ENCODE data around the gene NR1D2. TPM values are rescaled to one million over a fixed set of nuclear protein-coding genes. Genes with fewer than 3 reads are reported as not detected.
"Not testable (repeated sequence)": the region's sequence is repeated elsewhere in the genome, so short reads cannot be mapped to it uniquely, and the experiment has no call there.

The NR1D2 gene
- total RNA-seq, 2 experiments from 2014 or later = 5.0 to 5.7 TPM

DNA sequence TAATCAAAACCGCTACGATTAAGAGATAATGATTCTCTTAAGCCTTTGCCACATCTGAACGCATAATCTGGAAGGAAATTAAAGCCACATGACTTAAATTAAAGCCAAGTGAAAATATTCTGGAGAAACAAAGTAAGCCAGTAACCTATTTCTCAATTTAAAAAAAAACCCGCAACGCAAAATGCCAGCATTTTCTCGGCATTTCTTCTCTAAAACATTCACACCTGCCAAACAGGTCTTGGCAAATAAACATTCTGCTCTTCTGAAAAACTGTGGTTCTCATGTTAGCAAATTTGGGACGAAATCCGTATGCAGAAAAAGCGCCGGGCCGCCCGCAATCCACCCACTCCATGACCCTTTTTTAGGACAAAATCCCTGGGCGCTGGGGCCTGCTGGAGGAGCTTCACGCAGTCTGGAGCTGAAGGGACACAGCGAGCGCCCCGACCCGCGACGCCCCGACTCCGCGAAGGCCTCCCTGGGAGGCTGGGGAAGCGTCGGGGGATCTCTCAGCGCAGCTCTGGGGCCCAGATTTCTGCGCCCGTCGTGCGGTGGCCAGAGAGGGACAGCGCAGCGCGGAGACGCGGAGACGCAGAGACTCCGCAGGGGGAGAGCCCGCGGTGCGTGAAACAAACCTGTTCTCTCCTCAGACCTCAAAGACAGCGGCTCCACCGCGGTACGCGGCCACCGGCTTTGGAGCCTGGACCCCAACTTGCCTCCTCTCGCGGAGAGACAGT lies 28.8 kb upstream of the NR1D2 start:
- no peak overlapping the region for H3K27ac ChIP-seq (ENCODE audit: low read depth, low read length, poor library complexity, severe bottlenecking)
- BruUV-seq (replicated peaks) = TSS peak; percentile 50
- peak overlapping the region; percentile 97 for H3K4me3 ChIP-seq (ENCODE audit: low read depth, low read length, poor library complexity, severe bottlenecking)
- H3K36me3 ChIP-seq (ENCODE audit: insufficient read depth, low read length) = peaks cover 41% of the 10 kb centered on the region
- peak overlapping the region; percentile 78 for H2AFZ ChIP-seq (ENCODE audit: low read length)
- H4K20me1 ChIP-seq (ENCODE audit: insufficient read depth, low read length) = peaks cover 27% of the 10 kb centered on the region
- H3K9me3 ChIP-seq (ENCODE audit: low read length) = no peaks in the 10 kb centered on the region
- no peaks in the 10 kb centered on the region for H3K9me2 ChIP-seq (ENCODE audit: insufficient read depth, low read length)
- ChIA-PET CTCF (ENCODE audit: unreplicated experiment) (no interaction called here), POLR2A (interaction anchor here (0.6 to 3.6 kb wide), 22 partner anchors 8 to 612 kb away, joined by 3 to 12 read pairs (median 4); no protein-coding TSS in a partner anchor)
- DNase-seq (ENCODE audit: low spot score) = no peak
- H3K4me1 ChIP-seq (ENCODE audit: insufficient read depth, low read length, poor library complexity, severe bottlenecking) = peaks cover 45% of the 10 kb centered on the region
- H3K79me2 ChIP-seq (ENCODE audit: insufficient read depth, low read depth, low read length) = peaks cover 39% of the 10 kb centered on the region
- intact Hi-C loops (cut with micrococcal nuclease; ENCODE audit: unreplicated experiment) = loop anchor here (2.0 kb wide), 1 partner anchor 108 kb away; no protein-coding TSS in a partner anchor
- H3K4me2 ChIP-seq (ENCODE audit: low read length) = peak overlapping the region; percentile 86
- no peak for TF ChIP-seq EZH2phosphoT487 (IDR thresholded peaks at IDR 0.05; ENCODE audit: borderline replicate concordance, low read depth, low read length)
- TF ChIP-seq, protein P1, sequence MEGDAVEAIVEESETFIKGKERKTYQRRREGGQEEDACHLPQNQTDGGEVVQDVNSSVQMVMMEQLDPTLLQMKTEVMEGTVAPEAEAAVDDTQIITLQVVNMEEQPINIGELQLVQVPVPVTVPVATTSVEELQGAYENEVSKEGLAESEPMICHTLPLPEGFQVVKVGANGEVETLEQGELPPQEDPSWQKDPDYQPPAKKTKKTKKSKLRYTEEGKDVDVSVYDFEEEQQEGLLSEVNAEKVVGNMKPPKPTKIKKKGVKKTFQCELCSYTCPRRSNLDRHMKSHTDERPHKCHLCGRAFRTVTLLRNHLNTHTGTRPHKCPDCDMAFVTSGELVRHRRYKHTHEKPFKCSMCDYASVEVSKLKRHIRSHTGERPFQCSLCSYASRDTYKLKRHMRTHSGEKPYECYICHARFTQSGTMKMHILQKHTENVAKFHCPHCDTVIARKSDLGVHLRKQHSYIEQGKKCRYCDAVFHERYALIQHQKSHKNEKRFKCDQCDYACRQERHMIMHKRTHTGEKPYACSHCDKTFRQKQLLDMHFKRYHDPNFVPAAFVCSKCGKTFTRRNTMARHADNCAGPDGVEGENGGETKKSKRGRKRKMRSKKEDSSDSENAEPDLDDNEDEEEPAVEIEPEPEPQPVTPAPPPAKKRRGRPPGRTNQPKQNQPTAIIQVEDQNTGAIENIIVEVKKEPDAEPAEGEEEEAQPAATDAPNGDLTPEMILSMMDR (conservative IDR thresholded peaks at IDR 0.05; ENCODE audit: low read length) = no peak

DNA sequence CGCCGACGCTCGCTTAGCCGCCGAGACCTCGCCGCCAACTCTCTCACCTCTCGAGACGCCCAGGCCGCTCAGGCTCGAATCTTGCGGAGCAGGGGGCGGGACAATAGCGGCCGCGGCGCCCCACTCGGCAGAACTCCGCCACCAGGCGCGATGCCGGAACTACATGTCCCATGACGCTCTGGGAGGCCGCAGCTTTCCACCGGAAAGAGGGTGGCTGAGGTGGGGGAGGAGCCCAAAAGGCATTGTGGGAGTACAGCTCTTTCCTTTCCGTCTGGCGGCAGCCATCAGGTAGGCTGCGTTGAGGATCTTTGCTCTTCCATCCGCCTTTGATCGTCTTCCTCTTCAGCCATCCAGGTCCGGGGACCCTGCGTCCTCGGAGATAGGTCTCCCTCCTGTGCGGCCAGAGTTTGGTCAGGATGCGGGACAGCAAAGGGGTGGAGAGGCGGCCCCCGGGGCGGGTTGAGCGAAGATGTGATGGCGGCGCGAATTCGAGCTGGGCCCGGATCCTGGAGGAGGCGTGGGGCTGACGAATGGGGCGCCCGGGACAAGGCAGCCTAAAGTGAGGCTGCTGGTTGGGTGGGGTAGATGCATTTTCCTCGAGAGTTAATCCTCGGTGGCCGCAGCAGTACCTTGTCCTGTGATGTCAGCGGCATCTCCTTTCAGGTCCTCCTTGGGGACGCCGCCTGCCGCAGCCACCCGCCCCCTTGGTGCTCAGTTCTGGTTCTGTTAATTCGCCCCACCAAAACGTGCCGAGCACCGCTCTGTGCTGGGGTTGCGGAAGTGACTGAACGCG lies 28.0 kb upstream of the NR1D2 start, which contains the start of the genes NKIRAS1 and RPL15:
NKIRAS1 (minus strand) TSS at position 105 of the 793 bp plus-strand sequence. CDS start 6,086 bp downstream, outside the sequence.
RPL15 (plus strand) TSS at position 247 of the 793 bp plus-strand sequence. CDS start 728 bp downstream, outside the sequence.
- peak within 1 kb of the TSS; percentile 94 for H3K4me2 ChIP-seq (ENCODE audit: low read length)
- H2AFZ ChIP-seq (ENCODE audit: low read length) = peak within 1 kb of the TSS; percentile 78
- H4K20me1 ChIP-seq (ENCODE audit: insufficient read depth, low read length) = peaks cover 27% of the 10 kb centered on the region
- no peaks in the 10 kb centered on the region for H3K9me2 ChIP-seq (ENCODE audit: insufficient read depth, low read length)
- CTCF ChIA-PET (ENCODE audit: unreplicated experiment) = interaction anchor here (1.1 kb wide), 1 partner anchor 846 kb away, joined by 4 read pairs; no protein-coding TSS in a partner anchor
- no TSS peak for BruUV-seq (replicated peaks)
- peaks cover 45% of the 10 kb centered on the region for H3K4me1 ChIP-seq (ENCODE audit: insufficient read depth, low read length, poor library complexity, severe bottlenecking)
- peak within 1 kb of the TSS; percentile 64 for H3K27ac ChIP-seq (ENCODE audit: low read depth, low read length, poor library complexity, severe bottlenecking)
- intact Hi-C loops (cut with micrococcal nuclease; ENCODE audit: unreplicated experiment) = loop anchor here (1.0 to 2.0 kb wide), 2 partner anchors 28 to 108 kb away; partner anchors contain the start of gene NR1D2
- peaks cover 49% of the 10 kb centered on the region for H3K36me3 ChIP-seq (ENCODE audit: insufficient read depth, low read length)
- H3K9me3 ChIP-seq (ENCODE audit: low read length) = no peaks in the 10 kb centered on the region
- peaks cover 39% of the 10 kb centered on the region for H3K79me2 ChIP-seq (ENCODE audit: insufficient read depth, low read depth, low read length)
- DNase-seq (ENCODE audit: low spot score) = peak; percentile 98
- POLR2A ChIA-PET = interaction anchor here (0.6 to 3.6 kb wide), 25 partner anchors 9 to 684 kb away, joined by 3 to 12 read pairs (median 4); no protein-coding TSS in a partner anchor
- TF ChIP-seq, protein P1 (conservative IDR thresholded peaks at IDR 0.05; ENCODE audit: low read length) = no peak
- TF ChIP-seq EZH2phosphoT487 (IDR thresholded peaks at IDR 0.05; ENCODE audit: borderline replicate concordance, low read depth, low read length) = no peak
- peak within 1 kb of the TSS; percentile 97 for H3K4me3 ChIP-seq (ENCODE audit: low read depth, low read length, poor library complexity, severe bottlenecking)

DNA sequence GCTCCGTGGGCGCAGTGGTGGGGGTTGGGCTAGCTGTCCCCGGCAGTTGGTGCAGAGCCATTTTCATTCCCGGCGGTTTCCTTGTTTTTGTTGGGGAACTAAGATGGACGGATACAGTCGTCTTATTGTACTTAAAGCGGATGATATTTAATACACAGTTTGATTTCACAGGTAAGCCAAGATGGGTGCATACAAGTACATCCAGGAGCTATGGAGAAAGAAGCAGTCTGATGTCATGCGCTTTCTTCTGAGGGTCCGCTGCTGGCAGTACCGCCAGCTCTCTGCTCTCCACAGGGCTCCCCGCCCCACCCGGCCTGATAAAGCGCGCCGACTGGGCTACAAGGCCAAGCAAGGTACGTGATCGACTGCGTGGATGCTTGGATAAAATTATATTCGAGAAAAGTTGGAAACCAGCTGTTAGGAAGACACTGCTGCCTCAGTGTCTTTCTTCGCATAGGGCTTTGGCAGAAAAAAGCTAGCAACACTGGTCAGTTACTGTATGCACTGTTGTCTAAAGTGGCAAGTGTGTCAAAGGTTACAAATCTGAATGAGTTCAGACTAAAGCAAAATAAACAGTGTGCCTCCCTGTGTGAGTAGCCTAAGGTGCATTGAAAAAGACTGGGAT lies 27.3 kb upstream of the NR1D2 start:
- ChIA-PET POLR2A (interaction anchor here (0.6 to 3.6 kb wide), 14 partner anchors 10 to 685 kb away, joined by 3 to 12 read pairs (median 3); no protein-coding TSS in a partner anchor), CTCF (ENCODE audit: unreplicated experiment) (interaction anchor here (1.1 kb wide), 1 partner anchor 846 kb away, joined by 4 read pairs; no protein-coding TSS in a partner anchor)
- H3K9me2 ChIP-seq (ENCODE audit: insufficient read depth, low read length); DNase-seq (ENCODE audit: low spot score); H2AFZ ChIP-seq (ENCODE audit: low read length); H3K9me3 ChIP-seq (ENCODE audit: low read length); BruUV-seq (replicated peaks): not testable (repeated sequence)
- Histone ChIP-seq H3K4me3 (ENCODE audit: low read depth, low read length, poor library complexity, severe bottlenecking) (peak overlapping the region; percentile 97), H3K4me1 (ENCODE audit: insufficient read depth, low read length, poor library complexity, severe bottlenecking) (peaks cover 45% of the 10 kb centered on the region), H3K4me2 (ENCODE audit: low read length) (peak overlapping the region; percentile 94), H4K20me1 (ENCODE audit: insufficient read depth, low read length) (peaks cover 27% of the 10 kb centered on the region), H3K79me2 (ENCODE audit: insufficient read depth, low read depth, low read length) (peaks cover 39% of the 10 kb centered on the region), H3K36me3 (ENCODE audit: insufficient read depth, low read length) (peaks cover 52% of the 10 kb centered on the region), H3K27ac (ENCODE audit: low read depth, low read length, poor library complexity, severe bottlenecking) (peak overlapping the region; percentile 64)
- intact Hi-C loops (cut with micrococcal nuclease; ENCODE audit: unreplicated experiment) = loop anchor here (1.0 to 2.0 kb wide), 2 partner anchors 28 to 109 kb away; partner anchors contain the start of gene NR1D2

DNA sequence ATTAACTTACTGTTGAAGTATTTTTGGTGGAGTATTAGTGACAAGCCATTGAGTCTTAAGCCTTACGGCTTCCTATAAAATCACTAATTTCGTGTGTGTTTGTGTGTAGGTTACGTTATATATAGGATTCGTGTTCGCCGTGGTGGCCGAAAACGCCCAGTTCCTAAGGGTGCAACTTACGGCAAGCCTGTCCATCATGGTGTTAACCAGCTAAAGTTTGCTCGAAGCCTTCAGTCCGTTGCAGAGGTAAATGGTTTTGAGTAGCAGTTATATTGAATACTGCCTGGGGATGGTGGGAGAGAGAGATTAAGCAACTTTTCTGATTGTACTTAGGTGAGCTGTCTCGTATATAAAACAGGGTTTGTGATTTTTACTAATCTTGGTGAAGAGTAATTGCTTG lies 26.8 kb upstream of the NR1D2 start:
- H3K9me2 ChIP-seq (ENCODE audit: insufficient read depth, low read length); H2AFZ ChIP-seq (ENCODE audit: low read length); intact Hi-C loops (cut with micrococcal nuclease; ENCODE audit: unreplicated experiment); CTCF ChIA-PET (ENCODE audit: unreplicated experiment); H3K9me3 ChIP-seq (ENCODE audit: low read length); BruUV-seq (replicated peaks); DNase-seq (ENCODE audit: low spot score): not testable (repeated sequence)
- peaks cover 52% of the 10 kb centered on the region for H3K36me3 ChIP-seq (ENCODE audit: insufficient read depth, low read length)
- peak overlapping the region; percentile 64 for H3K27ac ChIP-seq (ENCODE audit: low read depth, low read length, poor library complexity, severe bottlenecking)
- POLR2A ChIA-PET = interaction anchor here (0.6 to 3.6 kb wide), 10 partner anchors 15 to 333 kb away, joined by 3 to 12 read pairs (median 3); no protein-coding TSS in a partner anchor
- H3K79me2 ChIP-seq (ENCODE audit: insufficient read depth, low read depth, low read length) = peaks cover 39% of the 10 kb centered on the region
- peak overlapping the region; percentile 94 for H3K4me2 ChIP-seq (ENCODE audit: low read length)
- peaks cover 27% of the 10 kb centered on the region for H4K20me1 ChIP-seq (ENCODE audit: insufficient read depth, low read length)
- peak overlapping the region; percentile 97 for H3K4me3 ChIP-seq (ENCODE audit: low read depth, low read length, poor library complexity, severe bottlenecking)
- peaks cover 45% of the 10 kb centered on the region for H3K4me1 ChIP-seq (ENCODE audit: insufficient read depth, low read length, poor library complexity, severe bottlenecking)

Data from OCI-LY7 (cell line).